ENCODE data around the gene PKHD1. TPM values are rescaled to one million over a fixed set of nuclear protein-coding genes. Genes with fewer than 3 reads are reported as not detected.

The PKHD1 gene
- total RNA-seq, 1 donor from 2014 or later, result 0.32 TPM

- ATAC-seq (no peak), DNase-seq (no peak)
Measured at GRCh38 chr6:51684603-51685002, 402.8 kb downstream of the PKHD1 start.

GRCh38 chr6:51684038-51684437 is 403.4 kb downstream of the PKHD1 start:
- TF ChIP-seq CTCF (IDR thresholded peaks at IDR 0.05), result no peak
- DNase-seq (no peak), ATAC-seq (no peak)
- intact Hi-C loops (cut with DNase I), result no loop called here
- Histone ChIP-seq H3K4me3 (no peak overlapping the region), H3K27ac (no peak overlapping the region), H3K9me3 (no peaks in the 10 kb centered on the region), H3K4me1 (no peaks in the 10 kb centered on the region), H3K36me3 (no peaks in the 10 kb centered on the region), H3K27me3 (no peaks in the 10 kb centered on the region)

More at GRCh38 chr6:51684603-51685002, 402.8 kb downstream of the PKHD1 start:
- Histone ChIP-seq H3K27ac (no peak overlapping the region), H3K9me3 (no peaks in the 10 kb centered on the region), H3K4me3 (no peak overlapping the region), H3K27me3 (no peaks in the 10 kb centered on the region), H3K4me1 (no peaks in the 10 kb centered on the region), H3K36me3 (no peaks in the 10 kb centered on the region)
- no peak for TF ChIP-seq CTCF (IDR thresholded peaks at IDR 0.05)
- intact Hi-C loops (cut with DNase I), result no loop called here

- no peak for TF ChIP-seq CTCF (IDR thresholded peaks at IDR 0.05)
- ATAC-seq (peak; percentile 77), DNase-seq (no peak)
- peak overlapping the region; percentile 21 for H3K27ac ChIP-seq
- no peaks in the 10 kb centered on the region for H3K4me1 ChIP-seq
- no peak overlapping the region for H3K4me3 ChIP-seq
- intact Hi-C loops (cut with DNase I), result no loop called here
- no peaks in the 10 kb centered on the region for H3K9me3 ChIP-seq
- H3K27me3 ChIP-seq, result no peaks in the 10 kb centered on the region
- no peaks in the 10 kb centered on the region for H3K36me3 ChIP-seq
Measured at GRCh38 chr6:51678905-51679620, 408.4 kb downstream of the PKHD1 start.

- no peak overlapping the region for H3K4me3 ChIP-seq
- TF ChIP-seq CTCF (IDR thresholded peaks at IDR 0.05), result no peak
- no peaks in the 10 kb centered on the region for H3K4me1 ChIP-seq
- no peaks in the 10 kb centered on the region for H3K36me3 ChIP-seq
- H3K27me3 ChIP-seq, result no peaks in the 10 kb centered on the region
- H3K9me3 ChIP-seq, result no peaks in the 10 kb centered on the region
- peak; percentile 48 for ATAC-seq
- H3K27ac ChIP-seq, result no peak overlapping the region
- intact Hi-C loops (cut with DNase I), result no loop called here
- no peak for DNase-seq
Measured at GRCh38 chr6:51678274-51678673, 409.1 kb downstream of the PKHD1 start.

GRCh38 chr6:51675922-51676275 is 411.5 kb downstream of the PKHD1 start:
- Histone ChIP-seq H3K9me3 (no peaks in the 10 kb centered on the region), H3K36me3 (no peaks in the 10 kb centered on the region), H3K27ac (no peak overlapping the region), H3K27me3 (no peaks in the 10 kb centered on the region), H3K4me1 (no peaks in the 10 kb centered on the region), H3K4me3 (no peak overlapping the region)
- TF ChIP-seq CTCF (IDR thresholded peaks at IDR 0.05), result no peak
- intact Hi-C loops (cut with DNase I), result no loop called here
- DNase-seq (no peak), ATAC-seq (no peak)
